Measurements from ENCODE around the gene KCNMA1. TPM values are rescaled to one million over a fixed set of nuclear protein-coding genes. Genes with fewer than 3 reads are reported as not detected.

The KCNMA1 gene
- total RNA-seq, 1 donor: 106 TPM

DNA sequence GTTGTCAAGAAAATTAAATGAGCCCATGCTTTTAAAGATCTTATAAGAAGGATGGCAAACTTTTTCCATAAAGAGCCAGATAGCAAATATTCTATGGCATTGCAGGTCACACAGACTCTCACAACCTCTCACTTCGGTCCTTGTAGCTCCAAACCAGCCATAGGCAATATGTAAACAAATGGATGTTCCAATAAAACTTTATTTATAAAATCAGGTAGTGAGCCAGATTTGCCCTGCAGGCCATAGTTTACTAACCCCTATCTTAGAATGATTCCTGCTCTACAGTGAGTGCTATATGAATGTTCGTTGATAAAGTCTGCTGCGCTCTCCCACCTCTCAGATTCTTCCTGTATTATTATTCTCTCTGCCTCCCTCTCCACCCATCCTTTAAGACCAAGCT lies 177.7 kb downstream of the KCNMA1 start:
- no peak for DNase-seq (ENCODE audit: low read depth)
- H3K4me3 ChIP-seq (ENCODE audit: low read depth, low read length): no peak overlapping the region
- TF ChIP-seq, protein P1, sequence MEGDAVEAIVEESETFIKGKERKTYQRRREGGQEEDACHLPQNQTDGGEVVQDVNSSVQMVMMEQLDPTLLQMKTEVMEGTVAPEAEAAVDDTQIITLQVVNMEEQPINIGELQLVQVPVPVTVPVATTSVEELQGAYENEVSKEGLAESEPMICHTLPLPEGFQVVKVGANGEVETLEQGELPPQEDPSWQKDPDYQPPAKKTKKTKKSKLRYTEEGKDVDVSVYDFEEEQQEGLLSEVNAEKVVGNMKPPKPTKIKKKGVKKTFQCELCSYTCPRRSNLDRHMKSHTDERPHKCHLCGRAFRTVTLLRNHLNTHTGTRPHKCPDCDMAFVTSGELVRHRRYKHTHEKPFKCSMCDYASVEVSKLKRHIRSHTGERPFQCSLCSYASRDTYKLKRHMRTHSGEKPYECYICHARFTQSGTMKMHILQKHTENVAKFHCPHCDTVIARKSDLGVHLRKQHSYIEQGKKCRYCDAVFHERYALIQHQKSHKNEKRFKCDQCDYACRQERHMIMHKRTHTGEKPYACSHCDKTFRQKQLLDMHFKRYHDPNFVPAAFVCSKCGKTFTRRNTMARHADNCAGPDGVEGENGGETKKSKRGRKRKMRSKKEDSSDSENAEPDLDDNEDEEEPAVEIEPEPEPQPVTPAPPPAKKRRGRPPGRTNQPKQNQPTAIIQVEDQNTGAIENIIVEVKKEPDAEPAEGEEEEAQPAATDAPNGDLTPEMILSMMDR (IDR thresholded peaks at IDR 0.05; ENCODE audit: insufficient read depth, low read length): no peak

DNA sequence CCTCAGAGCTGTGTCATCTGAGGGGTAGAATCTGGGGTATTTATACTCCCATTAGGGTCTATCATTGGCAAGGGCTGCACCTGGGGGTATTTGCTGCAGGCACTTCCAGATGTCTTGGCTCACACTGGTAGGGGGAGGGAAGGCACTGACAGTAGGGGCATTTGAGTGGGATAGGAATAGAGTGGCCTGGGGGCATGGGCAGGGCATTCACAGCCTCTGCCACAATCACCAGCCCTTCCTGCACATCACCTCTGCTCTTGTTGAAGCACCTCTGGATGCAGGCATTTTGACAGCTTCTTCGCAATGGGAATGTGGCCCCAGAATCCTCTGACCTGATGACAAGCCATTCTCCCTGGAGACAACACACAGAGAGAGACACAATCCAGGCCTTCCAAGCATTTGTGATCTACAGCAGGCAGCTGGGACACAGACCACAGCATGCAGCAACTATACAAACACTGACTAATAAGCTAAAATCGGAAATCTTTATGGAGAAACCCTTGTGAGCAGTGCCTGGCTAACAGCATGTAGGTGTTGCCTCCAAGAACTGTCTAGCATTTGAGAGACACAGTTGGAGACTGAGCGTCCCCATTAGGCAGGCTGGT lies 178.5 kb downstream of the KCNMA1 start:
- TF ChIP-seq, protein P1 (IDR thresholded peaks at IDR 0.05; ENCODE audit: insufficient read depth, low read length): no peak
- DNase-seq (ENCODE audit: low read depth): peak; percentile 13
- H3K4me3 ChIP-seq (ENCODE audit: low read depth, low read length): no peak overlapping the region

GRCh38 chr10:77457721-77458120 lies 179.9 kb downstream of the KCNMA1 start:
- no peak overlapping the region for H3K4me3 ChIP-seq (ENCODE audit: low read depth, low read length)
- TF ChIP-seq, protein P1 (IDR thresholded peaks at IDR 0.05; ENCODE audit: insufficient read depth, low read length): no peak
- no peak for DNase-seq (ENCODE audit: low read depth)

GRCh38 chr10:77457266-77457665 lies 180.3 kb downstream of the KCNMA1 start:
- no peak overlapping the region for H3K4me3 ChIP-seq (ENCODE audit: low read depth, low read length)
- DNase-seq (ENCODE audit: low read depth): no peak
- TF ChIP-seq, protein P1 (IDR thresholded peaks at IDR 0.05; ENCODE audit: insufficient read depth, low read length): no peak

DNA sequence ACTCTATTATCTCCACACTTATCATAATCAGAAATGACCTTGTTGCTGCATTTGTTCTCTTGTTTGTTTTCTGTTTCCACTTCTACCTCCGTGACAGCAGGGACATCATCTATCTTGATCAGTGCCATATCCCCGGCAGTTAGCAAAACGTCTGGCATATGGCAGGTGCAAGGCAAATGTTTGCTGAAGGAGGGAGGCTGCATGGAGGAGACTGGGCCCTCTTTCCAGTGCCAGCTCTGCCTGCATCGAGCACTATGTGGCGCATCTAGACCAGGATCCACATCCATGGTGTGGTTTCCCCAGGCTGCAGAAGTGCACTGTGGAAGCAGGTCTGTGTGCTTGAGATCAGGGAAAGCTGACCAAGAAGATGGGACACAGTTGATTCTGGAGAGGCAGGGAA lies 181.2 kb downstream of the KCNMA1 start:
- no peak overlapping the region for H3K4me3 ChIP-seq (ENCODE audit: low read depth, low read length)
- peak; percentile 13 for DNase-seq (ENCODE audit: low read depth)
- TF ChIP-seq, protein P1 (IDR thresholded peaks at IDR 0.05; ENCODE audit: insufficient read depth, low read length): peak; percentile 13

DNA sequence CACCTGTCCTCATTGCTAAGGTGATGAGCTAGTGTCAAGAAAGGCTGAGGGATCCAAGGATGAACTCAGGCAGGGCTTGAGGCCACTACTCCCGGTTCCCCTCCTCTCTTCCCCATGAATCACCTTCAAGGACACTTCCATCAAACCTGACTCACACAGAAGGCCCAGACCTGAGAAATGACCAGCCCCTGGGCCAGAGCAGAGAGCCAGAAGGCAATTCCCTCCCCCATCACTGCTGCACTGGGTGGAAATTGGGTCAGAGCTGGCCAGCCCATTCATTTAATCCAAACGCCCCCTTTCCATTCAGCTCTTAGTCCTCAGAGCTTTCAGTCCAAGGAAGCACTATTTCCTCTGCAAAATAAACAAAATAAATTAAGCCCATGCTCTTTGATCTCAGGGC lies 182.0 kb downstream of the KCNMA1 start:
- TF ChIP-seq, protein P1 (IDR thresholded peaks at IDR 0.05; ENCODE audit: insufficient read depth, low read length): no peak
- no peak overlapping the region for H3K4me3 ChIP-seq (ENCODE audit: low read depth, low read length)
- no peak for DNase-seq (ENCODE audit: low read depth)
